NCI-H82 (cell line): ENCODE measurements around the gene C9orf78.
"Not testable (repeated sequence)": the region's sequence is repeated elsewhere in the genome, so short reads cannot be mapped to it uniquely, and the experiment has no call there.

Source experiments
- DNase-seq: peaks from one replicate; lab custom pipeline; 2025; lab: John Stamatoyannopoulos, UW

The C9orf78 gene

GRCh38 chr9:129810116-129810515 is 25.0 kb downstream of the C9orf78 start:
- no peak for DNase-seq

- peak; percentile 10 for DNase-seq
Observed at GRCh38 chr9:129809346-129809745, 25.7 kb downstream of the C9orf78 start.

DNA sequence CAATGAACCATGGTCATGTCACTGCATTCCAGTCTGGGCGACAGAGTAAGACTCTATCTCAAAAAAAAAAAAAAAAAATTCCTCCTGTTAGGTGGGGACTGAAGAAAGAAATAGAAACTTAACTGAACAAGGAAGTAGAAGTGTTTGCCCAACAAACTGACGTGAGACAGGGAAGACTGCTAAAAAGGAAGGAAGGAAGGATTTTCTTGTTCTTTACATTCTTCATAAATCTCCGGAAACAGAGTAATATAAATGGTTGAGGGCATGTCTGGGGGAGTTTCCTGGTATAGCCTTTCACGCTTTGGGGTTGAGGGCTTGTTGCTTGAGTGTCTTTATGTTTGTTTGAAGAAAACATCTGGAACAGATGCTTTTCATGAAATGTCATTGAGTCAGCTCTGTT is 29.0 kb downstream of the C9orf78 start:
- no peak for DNase-seq

- peak; percentile 46 for DNase-seq
Observed at GRCh38 chr9:129803676-129804060, 31.4 kb downstream of the C9orf78 start.

DNA sequence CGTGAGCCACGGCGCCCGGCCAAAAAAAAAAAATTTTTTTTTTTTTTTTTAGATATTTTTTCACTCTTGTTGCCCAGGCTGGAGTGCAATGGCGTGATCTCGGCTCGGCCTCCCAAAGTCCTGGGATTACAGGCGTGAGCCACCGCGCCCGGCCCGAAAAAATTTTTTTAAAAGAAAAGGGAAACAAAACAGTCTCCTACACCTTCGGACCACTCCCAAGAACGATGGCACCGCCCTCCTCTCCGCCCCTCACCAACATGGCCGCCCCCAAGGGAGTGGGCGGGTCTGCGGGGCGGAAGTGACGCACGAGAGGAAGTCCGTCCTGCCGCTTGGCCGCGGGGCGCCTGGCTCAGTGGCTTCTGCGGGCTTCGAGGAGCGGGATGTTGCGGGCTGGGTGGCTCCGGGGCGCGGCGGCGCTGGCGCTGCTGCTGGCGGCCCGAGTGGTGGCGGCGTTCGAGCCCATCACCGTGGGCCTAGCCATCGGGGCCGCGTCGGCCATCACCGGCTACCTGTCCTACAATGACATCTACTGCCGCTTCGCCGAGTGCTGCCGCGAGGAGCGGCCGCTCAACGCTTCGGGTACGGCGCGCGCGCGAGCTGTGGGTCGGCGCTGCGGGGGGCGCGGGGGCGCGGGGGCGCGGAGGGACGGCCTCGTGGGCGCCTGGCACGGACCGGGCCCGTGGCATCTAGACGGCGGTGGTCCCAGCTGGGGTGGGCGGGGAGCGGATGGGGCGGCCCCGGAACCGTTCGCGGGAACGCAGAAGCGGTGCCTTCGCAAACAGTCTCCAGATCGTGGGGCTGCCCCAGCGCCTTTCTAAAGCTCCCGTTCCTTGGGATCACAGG is 32.0 kb downstream of the C9orf78 start, which contains the start of gene TOR1B:
Gene TOR1B (plus strand): TSS at position 352 of the 843 bp plus-strand sequence. CDS start 29 bp downstream, at position 381.
- DNase-seq = peak; percentile 94

DNA sequence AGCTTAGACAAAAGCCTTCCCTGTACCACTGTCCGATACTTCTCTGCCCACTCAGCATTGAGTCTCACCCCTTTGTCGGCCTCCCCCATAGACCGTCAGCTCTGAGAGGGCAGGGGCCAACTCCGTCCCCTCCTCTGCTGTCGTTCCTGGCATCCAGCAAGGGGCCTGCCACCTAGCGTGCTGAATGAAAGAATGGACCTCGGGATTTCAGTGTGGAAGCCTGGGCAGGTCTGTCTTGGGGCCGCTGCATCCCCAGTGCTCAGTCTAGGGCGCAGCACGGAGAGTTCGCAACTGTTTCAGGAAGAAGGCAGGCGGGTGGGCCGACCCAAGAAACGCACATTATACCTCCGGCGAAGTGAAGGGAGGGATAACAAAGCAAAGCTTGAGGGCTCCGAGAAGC is 33.6 kb downstream of the C9orf78 start:
- DNase-seq = no peak

- no peak for DNase-seq
Observed at GRCh38 chr9:129798973-129799372, 36.1 kb downstream of the C9orf78 start.

DNA sequence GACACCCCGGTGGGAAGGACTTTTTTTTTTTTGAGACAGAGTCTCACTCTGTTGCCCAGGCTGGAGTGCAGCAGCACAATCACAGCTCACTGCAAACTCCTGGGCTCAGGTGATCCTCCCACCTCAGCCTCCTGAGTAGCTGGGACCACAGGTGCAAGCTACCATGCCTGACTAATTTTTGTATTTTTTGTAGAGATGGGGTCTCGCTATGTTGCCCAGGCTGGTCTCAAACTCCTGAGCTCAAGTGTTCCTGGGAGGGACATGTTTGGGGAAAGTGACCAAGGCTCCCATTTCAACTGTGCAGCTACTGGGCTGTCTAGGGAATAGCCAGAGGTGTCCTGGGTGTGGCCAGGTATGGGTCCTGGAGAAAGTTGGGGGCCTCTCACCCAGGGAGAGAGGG is 39.0 kb downstream of the C9orf78 start:
- DNase-seq = not testable (repeated sequence)

DNA sequence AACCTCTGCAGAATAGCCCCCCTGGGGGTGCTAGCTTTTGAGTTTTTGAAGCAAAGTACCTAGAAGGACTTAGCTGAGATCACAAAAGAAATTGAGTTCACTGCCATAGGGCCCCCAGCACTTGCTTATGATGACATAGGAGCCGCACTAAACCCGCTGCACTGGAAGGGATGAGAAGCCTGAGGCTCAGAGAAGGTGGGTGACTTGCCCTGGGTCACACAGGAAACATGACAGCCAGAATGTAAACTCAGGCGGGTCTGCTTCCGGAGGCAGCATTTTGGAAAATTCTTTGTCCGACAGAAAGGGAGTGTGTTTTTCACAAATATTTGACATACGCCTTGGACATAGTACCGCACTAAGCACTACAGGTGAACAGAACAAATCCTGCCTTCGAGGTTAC is 40.5 kb downstream of the C9orf78 start:
- no peak for DNase-seq

- DNase-seq = no peak
Observed at GRCh38 chr9:129786481-129786880, 48.6 kb downstream of the C9orf78 start.

- no peak for DNase-seq
Observed at GRCh38 chr9:129785866-129786265, 49.2 kb downstream of the C9orf78 start.

- DNase-seq = not testable (repeated sequence)
Observed at GRCh38 chr9:129784970-129785369, 50.1 kb downstream of the C9orf78 start.

- DNase-seq = peak; percentile 77
Observed at GRCh38 chr9:129783516-129784361, 51.3 kb downstream of the C9orf78 start.

DNA sequence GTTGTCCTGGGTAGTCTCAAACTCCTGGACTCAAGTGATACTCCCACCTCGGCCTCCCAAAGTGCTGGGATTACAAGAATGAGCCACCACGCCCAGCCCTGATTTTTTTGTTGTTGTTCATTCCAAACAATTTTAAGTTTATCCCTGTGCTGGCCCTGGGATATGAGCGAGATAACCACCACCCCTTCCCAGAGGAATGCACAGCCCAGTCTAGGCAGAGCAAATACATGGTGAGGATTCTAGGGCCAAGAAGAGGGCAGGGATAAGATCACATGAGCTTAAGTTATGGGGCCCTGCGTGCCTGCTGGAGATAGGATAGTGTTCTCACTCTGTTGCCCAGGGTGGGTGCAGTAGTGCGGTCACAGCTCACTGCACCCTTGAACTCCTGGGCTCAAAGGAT is 53.1 kb downstream of the C9orf78 start:
- DNase-seq = no peak

DNA sequence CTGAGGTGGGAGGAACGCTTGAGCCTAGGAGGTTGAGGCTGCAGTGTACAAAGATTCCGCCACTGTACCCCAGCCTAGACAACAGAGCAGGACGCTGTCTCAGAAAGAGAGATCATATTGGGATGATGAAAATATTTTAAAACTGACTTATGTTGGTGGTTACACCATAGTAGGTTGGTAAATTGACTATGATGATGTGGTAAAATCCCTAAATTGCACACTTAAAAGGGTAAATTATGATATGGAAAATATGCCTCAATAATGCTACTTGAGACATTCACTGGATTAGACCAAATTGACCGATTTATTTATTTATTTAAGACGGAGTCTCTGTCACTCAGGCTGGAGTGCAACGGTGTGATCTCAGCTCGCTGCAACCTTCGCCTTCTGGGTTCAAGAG is 53.9 kb downstream of the C9orf78 start:
- no peak for DNase-seq

DNA sequence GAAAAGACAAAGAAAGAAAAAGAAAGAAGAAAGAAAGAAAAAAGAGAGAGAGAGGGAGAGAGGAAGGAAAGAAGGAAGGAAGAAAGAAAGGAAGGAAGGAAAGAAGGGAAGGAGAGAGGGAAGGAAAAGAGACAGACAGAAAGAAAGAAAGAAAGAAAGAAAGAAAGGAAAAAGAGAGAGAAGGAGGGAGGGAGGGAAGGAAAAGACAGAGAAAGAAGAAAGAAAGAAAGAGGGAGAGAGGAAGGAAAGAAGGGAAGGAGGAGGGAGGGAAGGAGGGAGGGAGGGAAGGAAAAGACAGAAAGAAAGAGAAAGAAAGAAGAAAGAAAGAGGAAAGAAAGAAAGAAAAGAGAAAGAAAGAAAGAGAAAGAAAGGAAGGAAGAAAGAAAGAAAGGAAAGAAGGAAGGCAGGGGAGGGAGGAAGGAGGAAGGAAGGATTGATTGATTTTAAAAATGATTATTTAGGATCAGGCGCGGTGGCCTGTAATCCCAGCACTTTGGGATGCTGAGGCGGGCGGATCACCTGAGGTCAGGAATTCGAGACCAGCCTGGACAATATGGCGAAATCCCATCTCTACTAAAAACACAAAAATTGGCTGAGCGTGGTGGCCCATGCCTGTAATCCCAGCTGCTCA is 55.4 kb downstream of the C9orf78 start:
- no peak for DNase-seq

GRCh38 chr9:129778469-129778868 is 56.6 kb downstream of the C9orf78 start:
- DNase-seq = no peak

DNA sequence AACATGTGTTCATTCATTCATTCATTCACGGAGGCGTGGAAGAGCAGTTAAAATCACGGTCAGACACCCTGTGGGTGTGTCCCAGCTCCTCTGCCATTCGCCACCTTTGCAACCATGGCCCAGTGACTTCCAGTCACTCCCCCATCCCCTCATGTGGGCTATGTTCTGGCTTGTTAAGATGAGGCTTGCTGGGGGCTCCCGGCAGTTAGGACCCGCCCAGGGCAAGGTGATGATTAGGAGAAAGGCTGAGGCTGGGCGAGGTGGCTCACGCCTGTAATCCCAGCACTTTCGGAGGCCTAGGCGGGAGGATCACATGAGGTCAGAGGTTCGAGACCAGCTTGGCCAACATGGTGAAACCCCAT is 57.3 kb downstream of the C9orf78 start:
- DNase-seq = no peak
